SK-N-SH (cell line): ENCODE data around the gene ELK1. TPM values are rescaled to one million over a fixed set of nuclear protein-coding genes. Genes with fewer than 3 reads are reported as not detected.

Source experiments
- CTCF ChIA-PET: fragments of 300-600, 350-600 bp; formaldehyde crosslinking; extraction: SDS; loops from one replicate; lab custom pipeline; 2021; lab: Yijun Ruan, JAX
- POLR2A ChIA-PET: fragments of 350-600 bp; sonication (Branson Sonifier 250); formaldehyde crosslinking; extraction: SDS; loops from one replicate; lab custom pipeline; 2020; ENCODE audit warnings: antibody characterized with exemption, inconsistent platforms; lab: Yijun Ruan, JAX
- DNase-seq: peaks from one replicate; pipeline ENCODE4 v3.0.0; 2012
- H2AFZ ChIP-seq: fragments of 200-600 bp; sonication (generic); 2 replicates; pipeline ENCODE4 v1.8.1; 2016; ENCODE audit warnings: antibody characterized with exemption, mild to moderate bottlenecking, low read depth
- H3F3A ChIP-seq: fragments of 200-600 bp; sonication (generic); replicated peaks from 2 replicates; pipeline ENCODE3; 2016; ENCODE audit warnings: antibody characterized with exemption, mild to moderate bottlenecking; ENCODE audit not compliant: insufficient read depth
- H3K27ac ChIP-seq, 2 experiments: fragments of 200-500 bp in 1 of 2; fragments of 200-600 bp in 1 of 2; sonication (Bioruptor generic) in 1 of 2; sonication (generic), shearing (Covaris generic) in 1 of 2; 2 replicates each; pipeline versions ENCODE4 v1.5.1 to v1.6.1; 2014 to 2016; ENCODE audit warnings: low read depth in 2 of 2, inconsistent platforms in 1 of 2, low read length in 1 of 2, mild to moderate bottlenecking in 1 of 2, mixed read lengths in 1 of 2
- H3K27me3 ChIP-seq: fragments of 200-600 bp; sonication (generic), shearing (Covaris generic); 2 replicates; pipeline ENCODE4 v1.6.1; 2016; ENCODE audit warnings: mixed run types; ENCODE audit not compliant: insufficient read depth
- H3K36me3 ChIP-seq, 2 experiments: fragments of 200-500 bp in 1 of 2; fragments of 200-600 bp in 1 of 2; sonication (Bioruptor generic) in 1 of 2; sonication (generic) in 1 of 2; replicated peaks in 1 of 2; 2 replicates each; pipeline versions ENCODE3 to v1.5.1; 2014 to 2016; ENCODE audit warnings: low read length in 1 of 2, mild to moderate bottlenecking in 1 of 2; ENCODE audit not compliant: insufficient read depth in 2 of 2, control insufficient read depth in 1 of 2
- H3K4me1 ChIP-seq, 2 experiments: fragments of 200-500 bp in 1 of 2; fragments of 200-600 bp in 1 of 2; sonication (Bioruptor generic) in 1 of 2; sonication (generic), shearing (Covaris generic) in 1 of 2; 2 replicates each; pipeline versions ENCODE4 v1.5.1 to v1.6.1; 2014 to 2016; ENCODE audit warnings: low read depth in 1 of 2, low read length in 1 of 2, mixed run types in 1 of 2; ENCODE audit not compliant: insufficient read depth in 2 of 2, control insufficient read depth in 1 of 2
- H3K4me2 ChIP-seq: fragments of 200-600 bp; sonication (generic), shearing (Covaris generic); 2 replicates; pipeline ENCODE4 v1.6.1; 2017; ENCODE audit warnings: mixed run types
- H3K4me3 ChIP-seq, 2 experiments: fragments of 200-500 bp in 1 of 2; fragments of 200-600 bp in 1 of 2; sonication (Bioruptor generic) in 1 of 2; sonication (generic), shearing (Covaris generic) in 1 of 2; 2 replicates each; pipeline versions ENCODE4 v1.5.1 to v1.8.1; 2014 to 2016; ENCODE audit warnings: low read depth in 2 of 2, inconsistent platforms in 1 of 2, low read length in 1 of 2, mild to moderate bottlenecking in 1 of 2, mixed read lengths in 1 of 2, moderate library complexity in 1 of 2
- H3K79me2 ChIP-seq: fragments of 200-600 bp; sonication (generic); 2 replicates; pipeline ENCODE4 v1.8.1; 2017; ENCODE audit warnings: mild to moderate bottlenecking; ENCODE audit not compliant: insufficient read depth
- H3K9ac ChIP-seq: fragments of 200-600 bp; sonication (generic); 2 replicates; pipeline ENCODE4 v1.6.1; 2017; ENCODE audit warnings: mixed run types
- H3K9me2 ChIP-seq: fragments of 200-600 bp; sonication (generic); 2 replicates; pipeline ENCODE4 v1.6.1; 2017; ENCODE audit warnings: mixed run types
- H3K9me3 ChIP-seq: fragments of 200-600 bp; sonication (generic); 2 replicates; pipeline ENCODE4 v1.6.1; 2017; ENCODE audit warnings: mixed run types, mild to moderate bottlenecking, moderate library complexity
- H4K20me1 ChIP-seq: fragments of 200-600 bp; sonication (generic); 2 replicates; pipeline ENCODE4 v1.6.1; 2017; ENCODE audit warnings: mild to moderate bottlenecking, mixed run types; ENCODE audit not compliant: insufficient read depth
- CHD2 ChIP-seq: fragments of 150-350 bp; IDR thresholded peaks from 2 replicates; pipeline ENCODE4 v1.6.1; 2018; ENCODE audit warnings: low read length; ENCODE audit not compliant: partially characterized antibody
- CTCF ChIP-seq: fragments of 200-600 bp; sonication (generic); IDR thresholded peaks from 2 replicates; pipeline ENCODE4 v1.6.1; 2017; ENCODE audit warnings: antibody characterized with exemption, mild to moderate bottlenecking, moderate library complexity
- ELF1 ChIP-seq: IDR thresholded peaks from 2 replicates; pipeline ENCODE4 v1.4.0; 2012
- EZH2phosphoT487 ChIP-seq: fragments of 200-600 bp; sonication (generic); IDR thresholded peaks from 2 replicates; pipeline ENCODE4 v1.6.1; 2017; ENCODE audit warnings: low read depth, mixed run types, mild to moderate bottlenecking, antibody characterized with exemption, moderate library complexity, borderline replicate concordance
- FOSL2 ChIP-seq: IDR thresholded peaks from 2 replicates; pipeline ENCODE4 v1.4.0; 2012; ENCODE audit warnings: low read depth, mild to moderate bottlenecking, moderate library complexity, borderline replicate concordance
- FOXJ3 ChIP-seq: sonication (generic); formaldehyde crosslinking; IDR thresholded peaks from 2 replicates; pipeline ENCODE4 v1.5.1; 2020; ENCODE audit warnings: mild to moderate bottlenecking, missing genetic modification reagents
- FOXM1 ChIP-seq: IDR thresholded peaks from 2 replicates; pipeline ENCODE4 v1.4.0; 2012; ENCODE audit warnings: low read depth, mild to moderate bottlenecking
- GATA2 ChIP-seq: sonication (generic); formaldehyde crosslinking; IDR thresholded peaks from 2 replicates; pipeline ENCODE4 v1.5.0; 2020; ENCODE audit warnings: mild to moderate bottlenecking, missing genetic modification reagents
- JUND ChIP-seq: IDR thresholded peaks from 2 replicates; pipeline ENCODE4 v1.4.0; 2012
- MEF2A ChIP-seq: IDR thresholded peaks from 2 replicates; pipeline ENCODE4 v1.4.0; 2012; ENCODE audit warnings: low read depth, borderline replicate concordance
- MXI1 ChIP-seq: IDR thresholded peaks from 2 replicates; pipeline ENCODE4 v1.6.1; 2012; ENCODE audit warnings: mild to moderate bottlenecking, low read depth, low read length, improper control_type of control experiment
- NFIC ChIP-seq: IDR thresholded peaks from 2 replicates; pipeline ENCODE4 v1.4.0; 2012; ENCODE audit warnings: borderline replicate concordance
- NRF1 ChIP-seq: IDR thresholded peaks from 2 replicates; pipeline ENCODE4 v1.6.1; 2012; ENCODE audit warnings: low read depth, mild to moderate bottlenecking, low read length
- PBX3 ChIP-seq: IDR thresholded peaks from 2 replicates; pipeline ENCODE4; 2012
- POLR2AphosphoS5 ChIP-seq: IDR thresholded peaks from 2 replicates; pipeline ENCODE4 v1.6.1; 2012; ENCODE audit warnings: low read depth, low read length
- RAD21 ChIP-seq: IDR thresholded peaks from 2 replicates; pipeline ENCODE4 v1.6.1; 2012; ENCODE audit warnings: mild to moderate bottlenecking, low read length
- RCOR1 ChIP-seq: fragments of 150-350 bp; IDR thresholded peaks from 2 replicates; pipeline ENCODE4 v1.6.1; 2017; ENCODE audit warnings: antibody characterized with exemption, low read length
- REST ChIP-seq: IDR thresholded peaks from 2 replicates; pipeline ENCODE4 v1.6.1; 2012; ENCODE audit warnings: mild to moderate bottlenecking, low read depth, low read length, moderate library complexity
- RFX5 ChIP-seq: IDR thresholded peaks from 2 replicates; pipeline ENCODE4 v1.6.1; 2012; ENCODE audit warnings: mild to moderate bottlenecking, improper control_type of control experiment, low read length
- RXRA ChIP-seq: IDR thresholded peaks from 2 replicates; pipeline ENCODE4 v1.4.0; 2012; ENCODE audit warnings: low read depth, mild to moderate bottlenecking, borderline replicate concordance
- SMC3 ChIP-seq: IDR thresholded peaks from 2 replicates; pipeline ENCODE4 v1.6.1; 2012; ENCODE audit warnings: low read depth, low read length, improper control_type of control experiment
- TAF1 ChIP-seq: IDR thresholded peaks from 2 replicates; pipeline ENCODE4 v1.6.1; 2012; ENCODE audit warnings: low read depth, mild to moderate bottlenecking, low read length, moderate library complexity, borderline replicate concordance
- TCF12 ChIP-seq: IDR thresholded peaks from 2 replicates; pipeline ENCODE4 v1.4.0; 2012
- TEAD4 ChIP-seq: IDR thresholded peaks from 2 replicates; pipeline ENCODE4 v1.4.0; 2012; ENCODE audit warnings: mild to moderate bottlenecking, borderline replicate concordance; ENCODE audit not compliant: insufficient read depth
- USF1 ChIP-seq: IDR thresholded peaks from 2 replicates; pipeline ENCODE4 v1.4.0; 2012; ENCODE audit warnings: low read depth, borderline replicate concordance
- YY1 ChIP-seq: IDR thresholded peaks from 2 replicates; pipeline ENCODE4 v1.4.0; 2012; ENCODE audit warnings: low read depth, mild to moderate bottlenecking
- WGBS: methylation state at CpG from one replicate; pipeline ENCODE4 v1.1.6; 2017; ENCODE audit warnings: low lambda C conversion rate; 5-methylcytosine and 5-hydroxymethylcytosine counted together
- polyA plus RNA-seq, 3 experiments: library from polyadenylated mRNA; depleted of rRNA; stranded (reverse); fragments of >200 nt; gene quantifications; 2 replicates each; pipeline ENCODE4 v1.2.3, GENCODE V29; 2012
- TF ChIP-seq, protein P1 (sequence below): IDR thresholded peaks from 2 replicates; pipeline ENCODE4 v1.4.0; 2012; ENCODE audit warnings: low read depth

The ELK1 gene
- polyA plus RNA-seq, 1 of the 3 experiments (the other 2 are of a cell fraction), result 14.6 TPM

DNA sequence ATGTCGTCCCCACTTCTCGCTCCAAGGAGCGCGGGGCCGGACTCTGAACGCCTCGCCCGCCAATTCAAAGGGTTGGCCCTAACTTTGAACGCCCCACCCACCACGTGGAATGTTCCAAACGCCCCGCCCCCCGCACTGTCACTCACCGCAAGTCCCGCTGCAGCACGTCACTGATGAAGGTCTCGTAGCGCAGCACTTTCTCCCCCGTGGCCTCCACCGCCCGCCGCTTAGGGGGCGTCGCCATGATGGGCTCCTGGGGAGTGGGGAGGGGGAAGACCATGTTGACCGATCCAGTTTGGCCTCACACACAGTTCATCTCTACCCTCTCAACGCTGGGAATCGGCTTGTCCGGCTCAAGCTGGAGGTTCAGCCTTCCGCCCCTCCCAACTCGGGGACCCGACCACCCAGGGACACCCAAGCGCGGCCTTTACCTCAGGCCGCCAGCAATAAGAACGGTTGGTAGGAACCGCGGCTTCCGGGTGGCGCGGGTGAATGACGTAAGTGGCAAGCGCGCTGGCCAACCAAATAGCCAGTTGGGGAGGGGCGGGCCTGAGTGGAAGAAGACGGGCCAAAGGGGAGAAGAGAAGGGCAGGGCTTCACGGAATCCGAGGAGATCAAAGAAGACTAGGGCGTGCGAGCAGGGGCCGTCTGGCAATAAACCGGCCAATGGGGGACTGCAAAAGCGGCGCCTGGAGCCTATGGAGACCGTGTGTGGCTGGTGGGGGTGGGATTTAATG lies 8.5 kb upstream of the ELK1 start, which contains the start of gene UXT:
UXT (minus strand) TSS at position 497 of the 737 bp plus-strand sequence; CDS start at position 244, 253 bp downstream.
- Histone ChIP-seq H4K20me1 (no peaks in the 10 kb centered on the region), H3K27ac (peak within 1 kb of the TSS; percentile 80 to 96), H3K4me1 (0 out of 4 replicates have a peak, but pooled peaks cover 0 to 5% of the 10 kb centered on the region in 2 experiments), H3K27me3 (no peaks in the 10 kb centered on the region; the same call in 1 of the 2 replicates), H3K4me2 (peak within 1 kb of the TSS; percentile 62), H2AFZ (peak within 1 kb of the TSS; percentile 69), H3K79me2 (peaks cover 7% of the 10 kb centered on the region; the same call in 1 of the 2 replicates), H3K9ac (peak within 1 kb of the TSS; percentile 87), H3K4me3 (peak within 1 kb of the TSS; percentile 48 to 61), H3F3A (peaks cover 9% of the 10 kb centered on the region), H3K9me3 (no peaks in the 10 kb centered on the region), H3K36me3 (peaks cover 1 to 7% of the 10 kb centered on the region in 2 experiments), H3K9me2 (no peaks in the 10 kb centered on the region)
- POLR2A ChIA-PET, result no interaction called here
- 20% methylated on average over 51 of the region's 54 CpGs for WGBS
- CTCF ChIA-PET, result no interaction called here
- peak; percentile 83 for DNase-seq
- TF ChIP-seq EZH2phosphoT487 (no peak), RAD21 (no peak), CHD2 (no peak), REST (no peak), RFX5 (no peak), TCF12 (no peak), FOSL2 (no peak), MEF2A (no peak), SMC3 (no peak), TAF1 (peak; percentile 20; the same call in 1 of the 2 replicates), JUND (no peak), GATA2 (no peak), POLR2AphosphoS5 (peak; percentile 31; the same call in 1 of the 2 replicates), RXRA (no peak), NFIC (no peak), CTCF (no peak), FOXJ3 (CRISPR knock-in tag) (no peak), MXI1 (peak; percentile 88), TEAD4 (no peak), PBX3 (peak; percentile 87), ELF1 (peak; percentile 97), USF1 (no peak), RCOR1 (no peak), FOXM1 (no peak), NRF1 (no peak), YY1 (peak; percentile 75; the same call in 1 of the 2 replicates)
- TF ChIP-seq, protein P1, sequence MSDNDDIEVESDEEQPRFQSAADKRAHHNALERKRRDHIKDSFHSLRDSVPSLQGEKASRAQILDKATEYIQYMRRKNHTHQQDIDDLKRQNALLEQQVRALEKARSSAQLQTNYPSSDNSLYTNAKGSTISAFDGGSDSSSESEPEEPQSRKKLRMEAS, result peak; percentile 52; the same call in 1 of the 2 replicates
